Parathyroid adenoma (tissue), 2 donors: ENCODE results near the gene HIRA.
A peak's percentile ranks its signal among the peaks of the same experiment; 100 is the strongest.
"Not testable (repeated sequence)": the region's sequence is repeated elsewhere in the genome, so short reads cannot be mapped to it uniquely, and the experiment has no call there.

Experiments
- H2AFZ ChIP-seq: fragments of 300-600 bp; sonication (generic); one replicate; pipeline ENCODE4 v1.7.0; 2017; ENCODE audit warnings: antibody characterized with exemption, mild to moderate bottlenecking
- H3K27ac ChIP-seq: fragments of 300-600 bp; sonication (generic); one replicate; pipeline ENCODE4 v1.7.0; 2017
- H3K27me3 ChIP-seq: fragments of 300-600 bp; sonication (generic); one replicate; pipeline ENCODE4 v1.7.0; 2017; ENCODE audit warnings: low read length; ENCODE audit not compliant: control insufficient read depth, insufficient read depth
- H3K36me3 ChIP-seq: fragments of 300-600 bp; sonication (generic); one replicate; pipeline ENCODE4 v1.7.0; 2017; ENCODE audit warnings: low read length; ENCODE audit not compliant: control insufficient read depth, insufficient read depth
- H3K4me1 ChIP-seq: fragments of 300-600 bp; sonication (generic); one replicate; pipeline ENCODE4 v1.7.0; 2017; ENCODE audit warnings: control low read depth
- H3K4me2 ChIP-seq: fragments of 300-600 bp; sonication (generic); one replicate; pipeline ENCODE4 v1.7.0; 2017; ENCODE audit warnings: low read length
- H3K4me3 ChIP-seq: fragments of 300-600 bp; sonication (generic); one replicate; pipeline ENCODE4 v1.7.0; 2017; ENCODE audit warnings: low read depth, low read length
- H3K79me2 ChIP-seq: fragments of 300-600 bp; sonication (generic); one replicate; pipeline ENCODE4 v1.7.0; 2017; ENCODE audit warnings: control low read depth
- H3K9ac ChIP-seq: fragments of 300-600 bp; sonication (generic); one replicate; pipeline ENCODE4 v1.7.0; 2017; ENCODE audit warnings: mild to moderate bottlenecking
- H3K9me3 ChIP-seq: fragments of 300-600 bp; sonication (generic); one replicate; pipeline ENCODE4 v1.7.0; 2017; ENCODE audit warnings: low read length; ENCODE audit not compliant: control insufficient read depth
- TF ChIP-seq, protein P1 (sequence below): fragments of 300-600 bp; sonication (generic); IDR thresholded peaks from one replicate; pipeline ENCODE4 v1.7.0; 2017; ENCODE audit warnings: antibody characterized with exemption, mild to moderate bottlenecking
- donor health status: primary hyperparathyroidism.

The HIRA gene

DNA sequence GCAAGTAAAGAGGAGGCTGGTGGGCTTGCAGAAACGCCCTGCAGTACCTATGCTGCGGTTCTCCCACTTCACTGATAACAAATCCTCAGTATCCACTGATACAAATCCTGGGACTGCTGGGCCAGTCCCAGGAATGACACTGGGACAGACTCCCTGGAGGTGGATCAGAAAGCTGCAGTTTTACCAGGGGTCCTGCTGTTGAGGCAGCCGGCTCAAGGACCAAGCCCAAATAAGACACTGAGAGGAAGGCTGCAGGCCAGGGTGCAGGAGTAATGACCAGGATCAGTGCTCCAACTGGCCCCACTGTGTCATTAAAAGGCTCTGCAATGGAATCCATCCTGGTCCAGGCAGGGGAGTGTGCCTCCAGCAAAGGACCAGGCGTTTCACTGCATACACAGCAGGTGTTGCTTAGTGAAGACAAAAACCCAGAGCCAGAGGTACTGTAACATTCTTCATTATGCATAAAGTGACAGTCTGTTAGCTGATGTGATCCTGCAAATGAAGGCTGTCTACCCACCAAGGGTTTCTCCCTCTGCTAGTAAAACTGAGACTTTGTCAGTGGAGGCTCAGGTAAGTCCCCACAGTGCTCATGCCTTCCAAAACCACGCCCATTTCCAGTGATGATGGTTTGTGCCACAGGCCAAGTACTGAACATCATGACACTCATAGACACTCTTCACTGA, 17.3 kb upstream of the HIRA start:
- peaks cover 20% of the 10 kb centered on the region for H3K79me2 ChIP-seq
- no peaks in the 10 kb centered on the region for H3K36me3 ChIP-seq
- TF ChIP-seq, protein P1, sequence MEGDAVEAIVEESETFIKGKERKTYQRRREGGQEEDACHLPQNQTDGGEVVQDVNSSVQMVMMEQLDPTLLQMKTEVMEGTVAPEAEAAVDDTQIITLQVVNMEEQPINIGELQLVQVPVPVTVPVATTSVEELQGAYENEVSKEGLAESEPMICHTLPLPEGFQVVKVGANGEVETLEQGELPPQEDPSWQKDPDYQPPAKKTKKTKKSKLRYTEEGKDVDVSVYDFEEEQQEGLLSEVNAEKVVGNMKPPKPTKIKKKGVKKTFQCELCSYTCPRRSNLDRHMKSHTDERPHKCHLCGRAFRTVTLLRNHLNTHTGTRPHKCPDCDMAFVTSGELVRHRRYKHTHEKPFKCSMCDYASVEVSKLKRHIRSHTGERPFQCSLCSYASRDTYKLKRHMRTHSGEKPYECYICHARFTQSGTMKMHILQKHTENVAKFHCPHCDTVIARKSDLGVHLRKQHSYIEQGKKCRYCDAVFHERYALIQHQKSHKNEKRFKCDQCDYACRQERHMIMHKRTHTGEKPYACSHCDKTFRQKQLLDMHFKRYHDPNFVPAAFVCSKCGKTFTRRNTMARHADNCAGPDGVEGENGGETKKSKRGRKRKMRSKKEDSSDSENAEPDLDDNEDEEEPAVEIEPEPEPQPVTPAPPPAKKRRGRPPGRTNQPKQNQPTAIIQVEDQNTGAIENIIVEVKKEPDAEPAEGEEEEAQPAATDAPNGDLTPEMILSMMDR: no peak
- H3K4me3 ChIP-seq: no peak overlapping the region
- no peaks in the 10 kb centered on the region for H3K27me3 ChIP-seq
- no peak overlapping the region for H2AFZ ChIP-seq
- H3K9me3 ChIP-seq: no peaks in the 10 kb centered on the region
- H3K4me1 ChIP-seq: no peaks in the 10 kb centered on the region
- no peak overlapping the region for H3K27ac ChIP-seq
- no peak overlapping the region for H3K4me2 ChIP-seq
- H3K9ac ChIP-seq: no peak overlapping the region

DNA sequence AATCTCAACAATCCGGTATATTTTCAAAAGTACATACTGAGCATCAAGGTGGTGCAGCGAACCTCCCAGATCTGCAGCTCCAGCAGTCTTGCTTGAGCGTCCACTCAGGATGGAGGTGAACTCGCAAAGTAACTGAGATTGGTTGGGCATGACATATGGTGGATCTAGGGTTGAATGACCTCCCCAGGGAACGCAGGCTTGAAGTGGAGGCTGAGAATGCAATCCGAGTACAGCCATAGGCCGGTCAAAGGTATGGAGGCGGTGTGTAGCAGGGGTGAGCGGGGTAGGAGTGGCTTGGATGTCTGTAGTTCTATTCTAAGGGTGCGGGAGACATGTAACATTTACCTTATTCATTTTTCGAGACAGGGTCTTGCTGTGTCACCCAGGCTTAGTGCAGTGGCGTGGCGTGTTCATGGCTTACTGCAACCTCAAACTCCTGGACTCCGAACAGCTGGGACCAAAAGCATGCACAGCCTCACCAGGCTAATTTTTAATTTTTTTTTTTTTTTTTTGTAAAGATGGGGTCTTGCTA, 16.6 kb upstream of the HIRA start:
- peak overlapping the region; percentile 75 for H3K27ac ChIP-seq
- H3K9ac ChIP-seq: no peak overlapping the region
- H3K27me3 ChIP-seq: no peaks in the 10 kb centered on the region
- peaks cover 22% of the 10 kb centered on the region for H3K79me2 ChIP-seq
- H2AFZ ChIP-seq: peak overlapping the region; percentile 70
- TF ChIP-seq, protein P1: no peak
- H3K4me3 ChIP-seq: peak overlapping the region; percentile 87
- H3K9me3 ChIP-seq: no peaks in the 10 kb centered on the region
- peak overlapping the region; percentile 91 for H3K4me2 ChIP-seq
- H3K36me3 ChIP-seq: no peaks in the 10 kb centered on the region
- H3K4me1 ChIP-seq: no peaks in the 10 kb centered on the region

DNA sequence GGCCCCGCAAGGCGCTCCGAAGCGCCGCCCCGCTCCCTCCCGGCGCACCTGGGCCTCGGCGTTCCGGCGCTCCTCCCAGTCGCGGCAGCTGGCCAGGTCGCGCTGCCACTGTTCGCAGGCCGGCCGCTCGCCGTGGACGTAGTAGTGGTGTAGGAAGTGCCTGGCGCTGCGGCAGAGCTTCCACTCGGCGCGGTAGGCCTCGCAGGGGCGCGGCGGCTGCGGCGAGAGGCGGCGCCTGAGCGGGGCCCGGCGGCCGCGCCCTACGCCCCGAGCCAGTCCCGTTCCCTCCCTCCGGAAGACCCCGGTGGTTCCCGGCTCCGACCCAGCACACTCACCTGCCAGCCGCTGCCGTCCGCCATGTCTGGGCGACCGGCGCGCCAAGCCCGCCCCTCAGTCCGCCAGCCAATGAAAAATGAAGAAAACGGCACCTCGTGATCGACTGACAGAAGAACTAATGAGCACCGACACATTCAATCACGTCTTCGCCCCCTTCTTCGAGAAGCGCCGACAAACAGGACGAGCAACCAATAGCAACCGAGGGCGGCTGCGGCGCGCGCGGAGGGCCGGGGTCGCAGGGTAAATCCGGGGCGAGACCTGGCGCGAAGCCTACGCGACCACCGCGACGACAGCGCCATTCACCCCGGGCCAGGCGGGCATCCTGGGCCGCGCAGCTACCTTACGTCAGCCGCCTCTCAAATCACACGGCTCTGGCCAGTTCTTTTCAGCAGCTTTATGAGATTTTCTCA, 16.0 kb upstream of the HIRA start, which contains the start of gene C22orf39:
Gene C22orf39 (minus strand): TSS at position 382 of the 746 bp plus-strand sequence. CDS start 23 bp downstream, at position 359.
- Histone ChIP-seq H3K27ac (peak within 1 kb of the TSS; percentile 75), H3K27me3 (no peaks in the 10 kb centered on the region), H3K9ac (peak within 1 kb of the TSS; percentile 53), H3K9me3 (no peaks in the 10 kb centered on the region), H3K4me3 (peak within 1 kb of the TSS; percentile 87), H2AFZ (peak within 1 kb of the TSS; percentile 70), H3K79me2 (peaks cover 22% of the 10 kb centered on the region), H3K4me1 (no peaks in the 10 kb centered on the region), H3K4me2 (peak within 1 kb of the TSS; percentile 91), H3K36me3 (no peaks in the 10 kb centered on the region)
- TF ChIP-seq, protein P1: no peak

DNA sequence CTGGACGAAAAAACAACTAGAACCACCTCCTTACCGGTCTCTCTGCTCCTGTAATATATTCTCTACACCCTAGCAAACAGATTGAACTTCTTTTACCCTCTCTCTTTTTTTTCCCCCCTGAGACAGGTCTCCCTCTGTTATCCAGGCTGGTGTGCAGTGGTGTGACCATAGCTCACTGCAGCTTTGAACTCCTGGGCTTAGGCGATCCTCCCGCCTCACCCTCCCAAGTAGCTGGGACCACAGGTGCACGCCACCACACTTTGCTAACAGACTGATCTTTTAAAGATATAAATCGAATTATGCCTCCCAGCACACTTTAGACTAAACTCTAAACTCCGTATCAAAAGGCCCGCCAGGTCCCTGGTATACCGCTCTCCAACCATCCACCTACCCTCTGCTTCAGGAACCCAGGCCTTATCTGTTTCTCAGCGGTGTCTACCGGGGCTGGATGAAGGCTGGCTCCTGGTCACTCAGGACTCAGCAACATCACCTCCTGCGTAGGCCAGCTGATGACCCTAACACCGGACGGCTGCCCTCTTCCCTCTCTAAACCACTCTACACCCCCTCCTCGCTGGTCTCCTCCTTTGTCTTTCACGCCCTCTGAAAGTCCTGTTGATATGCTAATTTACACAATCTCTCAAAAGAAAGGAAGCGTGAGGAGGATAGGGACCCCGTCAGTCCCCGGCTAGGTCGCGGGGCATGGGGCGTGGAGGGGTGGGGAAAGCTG, 15.2 kb upstream of the HIRA start:
- Histone ChIP-seq H3K27ac (peak overlapping the region; percentile 75), H3K4me2 (peak overlapping the region; percentile 91), H3K36me3 (no peaks in the 10 kb centered on the region), H3K27me3 (no peaks in the 10 kb centered on the region), H3K9me3 (no peaks in the 10 kb centered on the region), H3K4me3 (peak overlapping the region; percentile 87), H3K79me2 (peaks cover 22% of the 10 kb centered on the region), H3K4me1 (no peaks in the 10 kb centered on the region), H2AFZ (peak overlapping the region; percentile 70), H3K9ac (peak overlapping the region; percentile 53)
- TF ChIP-seq, protein P1: no peak

DNA sequence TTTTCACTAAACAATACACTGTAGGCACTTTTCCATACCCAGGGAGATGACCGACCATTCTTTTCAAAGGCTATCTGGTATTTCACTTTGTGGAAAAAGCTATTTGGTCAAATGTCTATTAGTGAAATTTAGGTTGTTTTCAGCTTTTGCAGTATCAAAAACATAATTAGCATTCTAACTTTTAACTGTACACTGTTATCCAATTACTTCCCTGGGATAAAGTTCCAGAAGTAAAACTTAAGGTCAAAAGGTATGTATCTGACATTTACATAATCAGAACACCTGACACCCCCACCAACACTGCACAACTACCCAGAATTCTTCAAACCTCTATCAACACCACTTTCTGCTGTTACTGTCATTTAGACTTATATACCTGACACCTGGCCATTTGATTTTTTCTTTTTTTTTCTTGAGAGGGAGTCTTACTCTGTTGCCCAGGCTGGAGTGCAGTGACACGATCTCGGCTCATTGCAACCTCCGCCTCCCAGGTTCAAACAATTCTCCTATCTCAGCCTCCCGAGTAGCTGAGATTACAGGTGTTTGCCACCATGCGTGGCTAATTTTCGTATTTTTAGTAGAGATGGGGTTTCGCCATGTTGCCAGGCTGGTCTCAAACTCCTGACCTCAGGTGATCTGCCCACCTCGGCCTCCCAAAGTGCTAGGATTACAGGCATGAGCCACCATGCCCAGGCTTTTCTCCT, 13.9 kb upstream of the HIRA start:
- H3K9ac ChIP-seq, H3K27me3 ChIP-seq, H3K4me2 ChIP-seq, H3K36me3 ChIP-seq, H3K27ac ChIP-seq, H3K4me1 ChIP-seq, H3K9me3 ChIP-seq, H3K4me3 ChIP-seq, H2AFZ ChIP-seq: not testable (repeated sequence)
- H3K79me2 ChIP-seq: peaks cover 22% of the 10 kb centered on the region
